Breast epithelium (tissue), 3 donors: ENCODE results near the gene TEAD4.

Experiments used
- CTCF ChIP-seq, 3 donors: fragments of 450-650 bp; IDR thresholded peaks; one replicate each; pipeline ENCODE4 v1.5.1; 2016 to 2017; ENCODE audit warnings: antibody characterized with exemption in 3 of 3, mild to moderate bottlenecking in 3 of 3, moderate library complexity in 3 of 3
- POLR2A ChIP-seq: fragments of 450-650 bp; IDR thresholded peaks from one replicate; pipeline ENCODE4 v1.6.1; 2016; ENCODE audit warnings: antibody characterized with exemption, mild to moderate bottlenecking, moderate library complexity
- POLR2AphosphoS5 ChIP-seq, 3 donors: sonication (generic); formaldehyde crosslinking; IDR thresholded peaks; one replicate each; pipeline ENCODE4 v1.6.1; 2017; ENCODE audit warnings: antibody characterized with exemption in 3 of 3

- TF ChIP-seq POLR2AphosphoS5 (IDR thresholded peaks at IDR 0.05) (no peak), POLR2A (no peak), CTCF (IDR thresholded peaks at IDR 0.05) (no peak)
These were observed 106.1 kb downstream of the TEAD4 start for GRCh38 chr12:3065300-3065699.
